ENCODE measurements around the gene KIF19.

- TF ChIP-seq CTCF (optimal IDR thresholded peaks at IDR 0.05 in 1 of 3, IDR thresholded peaks at IDR 0.05 in 1 of 3, conservative IDR thresholded peaks at IDR 0.05 in 1 of 3; ENCODE audit: extremely low read depth in 1 of 3, insufficient read depth in 2 of 3, low read length in 3 of 3) (no peak), EZH2 (IDR thresholded peaks at IDR 0.05; ENCODE audit: low read length) (no peak)
Observed at GRCh38 chr17:74324521-74324920, 1.5 kb upstream of the KIF19 start.
